ENCODE data around the gene IQCH.

DNA sequence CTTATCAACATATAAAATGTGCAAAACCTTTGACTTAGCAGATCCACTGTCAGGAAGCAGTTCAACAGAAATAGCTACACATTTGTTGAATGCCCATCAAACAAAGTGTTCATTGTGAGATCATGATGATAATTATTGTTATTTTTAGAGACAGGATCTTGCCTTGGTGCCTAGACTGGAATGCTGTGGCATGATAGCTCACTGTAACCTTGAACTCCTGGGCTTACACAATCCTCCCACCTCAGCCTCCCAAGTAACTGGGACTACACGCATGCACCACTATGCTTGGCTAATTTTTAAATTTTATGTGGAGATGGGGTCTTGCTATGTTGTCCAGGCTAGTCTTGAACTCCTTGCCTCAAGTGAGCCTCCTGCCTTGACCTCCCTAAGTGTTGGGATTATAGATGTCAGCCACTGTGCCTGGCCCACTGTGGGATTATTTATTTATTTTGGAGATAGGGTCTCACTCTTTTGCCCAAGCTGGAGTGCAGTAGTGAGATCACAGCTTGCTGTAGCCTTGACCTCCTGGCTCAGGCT lies 296.7 kb downstream of the IQCH start:
- TF ChIP-seq, protein P1, sequence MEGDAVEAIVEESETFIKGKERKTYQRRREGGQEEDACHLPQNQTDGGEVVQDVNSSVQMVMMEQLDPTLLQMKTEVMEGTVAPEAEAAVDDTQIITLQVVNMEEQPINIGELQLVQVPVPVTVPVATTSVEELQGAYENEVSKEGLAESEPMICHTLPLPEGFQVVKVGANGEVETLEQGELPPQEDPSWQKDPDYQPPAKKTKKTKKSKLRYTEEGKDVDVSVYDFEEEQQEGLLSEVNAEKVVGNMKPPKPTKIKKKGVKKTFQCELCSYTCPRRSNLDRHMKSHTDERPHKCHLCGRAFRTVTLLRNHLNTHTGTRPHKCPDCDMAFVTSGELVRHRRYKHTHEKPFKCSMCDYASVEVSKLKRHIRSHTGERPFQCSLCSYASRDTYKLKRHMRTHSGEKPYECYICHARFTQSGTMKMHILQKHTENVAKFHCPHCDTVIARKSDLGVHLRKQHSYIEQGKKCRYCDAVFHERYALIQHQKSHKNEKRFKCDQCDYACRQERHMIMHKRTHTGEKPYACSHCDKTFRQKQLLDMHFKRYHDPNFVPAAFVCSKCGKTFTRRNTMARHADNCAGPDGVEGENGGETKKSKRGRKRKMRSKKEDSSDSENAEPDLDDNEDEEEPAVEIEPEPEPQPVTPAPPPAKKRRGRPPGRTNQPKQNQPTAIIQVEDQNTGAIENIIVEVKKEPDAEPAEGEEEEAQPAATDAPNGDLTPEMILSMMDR (IDR thresholded peaks at IDR 0.05) = no peak
- TF ChIP-seq POLR2A (IDR thresholded peaks at IDR 0.05) = no peak

All from body of pancreas (tissue), 4 donors.